Epithelial cell of esophagus (primary cell): Measurements from ENCODE around the gene RHCE.
A peak's percentile ranks its signal among the peaks of the same experiment; 100 is the strongest.

Experiments used
- DNase-seq: peaks from one replicate; pipeline ENCODE4 v3.0.0; 2010; ENCODE audit warnings: low read depth
- H3K4me3 ChIP-seq: 2 replicates; pipeline ENCODE4 v1.5.1; 2011; ENCODE audit warnings: mild to moderate bottlenecking, low read length, control low read depth
- TF ChIP-seq, protein P1 (sequence below): IDR thresholded peaks from 2 replicates; pipeline ENCODE4 v1.5.1; 2011; ENCODE audit warnings: low read depth, mild to moderate bottlenecking, low read length, control low read depth, inconsistent platforms; ENCODE audit not compliant: insufficient read depth; ENCODE audit errors: missing control alignments

Gene RHCE

DNA sequence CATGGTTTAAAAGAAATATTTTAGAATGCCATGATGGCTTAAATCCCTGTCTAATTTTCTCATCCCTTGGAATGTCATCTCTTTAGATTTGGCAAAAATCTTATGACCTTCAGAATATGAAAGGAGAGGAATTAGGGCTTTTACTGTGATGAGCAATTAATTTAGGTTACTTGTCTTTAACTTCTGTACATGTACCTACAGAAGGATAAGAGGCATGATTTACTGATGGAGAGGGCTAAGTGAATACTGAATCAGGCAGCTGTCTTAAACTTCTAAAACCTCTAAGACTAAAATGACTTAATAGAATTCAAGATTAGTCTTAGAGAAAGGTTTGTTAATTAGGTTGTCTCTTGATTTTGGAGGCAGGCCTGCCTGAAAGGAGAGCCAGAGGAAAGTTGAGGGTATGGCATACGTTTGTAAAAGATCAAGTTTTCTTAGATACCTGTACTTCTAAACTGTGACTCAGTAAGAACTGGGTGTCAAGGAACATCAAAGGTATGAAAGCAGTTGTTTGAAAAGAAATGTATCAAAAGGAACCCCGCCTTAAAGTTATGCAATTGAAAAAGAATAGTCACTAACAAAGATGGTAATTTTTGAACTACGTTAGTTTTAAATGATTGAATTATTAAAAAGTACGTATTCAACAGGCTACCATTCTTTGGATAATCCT, 22.5 kb upstream of the RHCE start:
- TF ChIP-seq, protein P1, sequence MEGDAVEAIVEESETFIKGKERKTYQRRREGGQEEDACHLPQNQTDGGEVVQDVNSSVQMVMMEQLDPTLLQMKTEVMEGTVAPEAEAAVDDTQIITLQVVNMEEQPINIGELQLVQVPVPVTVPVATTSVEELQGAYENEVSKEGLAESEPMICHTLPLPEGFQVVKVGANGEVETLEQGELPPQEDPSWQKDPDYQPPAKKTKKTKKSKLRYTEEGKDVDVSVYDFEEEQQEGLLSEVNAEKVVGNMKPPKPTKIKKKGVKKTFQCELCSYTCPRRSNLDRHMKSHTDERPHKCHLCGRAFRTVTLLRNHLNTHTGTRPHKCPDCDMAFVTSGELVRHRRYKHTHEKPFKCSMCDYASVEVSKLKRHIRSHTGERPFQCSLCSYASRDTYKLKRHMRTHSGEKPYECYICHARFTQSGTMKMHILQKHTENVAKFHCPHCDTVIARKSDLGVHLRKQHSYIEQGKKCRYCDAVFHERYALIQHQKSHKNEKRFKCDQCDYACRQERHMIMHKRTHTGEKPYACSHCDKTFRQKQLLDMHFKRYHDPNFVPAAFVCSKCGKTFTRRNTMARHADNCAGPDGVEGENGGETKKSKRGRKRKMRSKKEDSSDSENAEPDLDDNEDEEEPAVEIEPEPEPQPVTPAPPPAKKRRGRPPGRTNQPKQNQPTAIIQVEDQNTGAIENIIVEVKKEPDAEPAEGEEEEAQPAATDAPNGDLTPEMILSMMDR: no peak
- no peak overlapping the region for H3K4me3 ChIP-seq
- peak; percentile 68 for DNase-seq

DNA sequence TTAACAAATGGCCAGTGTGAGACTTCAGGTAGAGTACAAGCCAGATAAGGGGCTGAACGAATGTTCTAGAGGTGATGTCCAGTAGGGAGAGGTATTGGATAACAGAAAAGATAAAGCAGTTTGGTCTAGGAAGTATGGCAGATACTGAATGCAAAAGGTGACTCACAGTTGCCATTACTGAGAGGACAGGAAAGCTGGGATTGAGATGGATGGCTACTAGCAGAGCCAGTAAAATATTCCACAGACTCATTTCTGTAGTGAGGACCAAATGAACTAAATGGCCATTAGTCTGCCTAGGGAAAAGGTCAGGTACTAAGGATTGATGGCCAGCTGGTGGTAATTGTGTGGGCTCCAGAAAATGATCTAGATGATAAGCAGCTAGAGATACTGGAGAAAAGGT, 21.6 kb upstream of the RHCE start:
- DNase-seq: peak; percentile 41
- TF ChIP-seq, protein P1: no peak
- no peak overlapping the region for H3K4me3 ChIP-seq

DNA sequence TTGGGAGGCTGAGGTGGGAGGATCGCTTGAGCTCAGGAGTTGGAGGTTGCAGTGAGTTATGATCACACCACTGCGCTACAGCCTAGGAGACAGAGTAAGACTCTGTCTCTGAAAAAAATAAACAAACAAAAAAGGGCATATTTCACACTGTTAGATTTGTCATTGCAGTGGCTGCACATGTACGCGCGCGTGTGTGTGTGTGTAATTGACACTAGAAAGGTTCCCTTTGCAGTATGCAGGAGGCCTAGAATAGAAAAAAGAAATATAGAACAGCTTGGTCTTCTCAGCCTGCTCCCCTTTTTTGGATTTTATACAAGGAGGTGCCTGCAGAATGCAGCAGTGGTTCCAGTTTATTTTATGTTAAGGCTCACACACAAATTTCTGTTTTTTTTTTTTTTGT, 18.7 kb upstream of the RHCE start:
- TF ChIP-seq, protein P1: no peak
- no peak for DNase-seq

DNA sequence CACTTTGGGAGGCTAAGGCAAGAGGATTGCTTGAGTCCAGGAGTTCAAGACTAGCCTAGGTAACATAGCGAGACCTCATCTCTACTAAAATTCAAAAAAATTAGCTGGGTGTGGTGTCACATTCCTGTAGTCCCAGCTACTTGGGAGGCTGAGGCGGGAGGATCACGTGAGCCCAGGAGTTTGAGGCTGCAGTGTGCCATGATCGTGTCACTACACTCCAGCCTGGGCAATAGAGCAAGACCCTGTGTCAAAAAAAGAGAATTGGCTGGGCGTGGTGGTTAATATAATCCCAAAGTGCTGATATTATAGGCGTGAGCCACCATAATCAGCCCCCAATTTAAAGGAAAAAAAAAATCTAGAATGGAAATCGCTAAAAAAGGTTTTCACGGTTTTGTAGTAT, 17.0 kb upstream of the RHCE start:
- H3K4me3 ChIP-seq: no peak overlapping the region
- TF ChIP-seq, protein P1: no peak
- no peak for DNase-seq

More for the DNA sequence above, 18.7 kb upstream of the RHCE start:
- no peak overlapping the region for H3K4me3 ChIP-seq

DNA sequence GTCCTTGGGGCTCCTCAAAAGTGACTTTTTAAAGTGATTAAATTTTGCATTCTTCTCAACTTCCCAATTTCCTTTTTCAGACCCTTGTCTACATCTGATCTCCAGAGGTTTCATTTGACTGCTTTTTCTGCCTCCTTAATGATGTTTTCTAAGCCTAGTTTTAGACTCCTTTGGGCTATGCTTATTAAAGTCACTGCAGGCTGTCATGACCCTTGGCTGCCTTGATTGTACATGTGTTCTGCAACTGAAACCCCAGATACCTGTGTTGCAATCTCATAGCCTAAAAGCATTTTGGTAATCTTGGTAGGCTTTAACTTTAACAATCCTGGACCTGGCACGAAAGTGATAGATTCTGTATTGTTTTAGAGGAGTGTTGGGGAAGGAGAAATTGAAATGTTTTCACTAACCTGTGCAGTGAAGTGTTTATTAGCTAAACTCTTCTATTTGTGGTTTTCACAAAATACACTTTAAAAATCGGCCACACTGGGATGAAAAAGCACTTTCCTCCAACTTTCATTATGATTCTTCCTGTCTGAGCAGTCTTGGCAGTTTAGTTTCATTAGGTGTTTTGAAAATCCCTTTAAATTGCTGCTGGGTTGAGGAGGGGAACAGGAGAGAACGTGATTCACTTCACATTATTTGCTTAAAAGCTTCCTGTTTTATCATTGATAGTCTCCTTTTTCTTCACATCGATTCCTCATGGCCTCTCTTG, 14.9 kb upstream of the RHCE start:
- TF ChIP-seq, protein P1: no peak
- peak; percentile 27 for DNase-seq
- H3K4me3 ChIP-seq: no peak overlapping the region

DNA sequence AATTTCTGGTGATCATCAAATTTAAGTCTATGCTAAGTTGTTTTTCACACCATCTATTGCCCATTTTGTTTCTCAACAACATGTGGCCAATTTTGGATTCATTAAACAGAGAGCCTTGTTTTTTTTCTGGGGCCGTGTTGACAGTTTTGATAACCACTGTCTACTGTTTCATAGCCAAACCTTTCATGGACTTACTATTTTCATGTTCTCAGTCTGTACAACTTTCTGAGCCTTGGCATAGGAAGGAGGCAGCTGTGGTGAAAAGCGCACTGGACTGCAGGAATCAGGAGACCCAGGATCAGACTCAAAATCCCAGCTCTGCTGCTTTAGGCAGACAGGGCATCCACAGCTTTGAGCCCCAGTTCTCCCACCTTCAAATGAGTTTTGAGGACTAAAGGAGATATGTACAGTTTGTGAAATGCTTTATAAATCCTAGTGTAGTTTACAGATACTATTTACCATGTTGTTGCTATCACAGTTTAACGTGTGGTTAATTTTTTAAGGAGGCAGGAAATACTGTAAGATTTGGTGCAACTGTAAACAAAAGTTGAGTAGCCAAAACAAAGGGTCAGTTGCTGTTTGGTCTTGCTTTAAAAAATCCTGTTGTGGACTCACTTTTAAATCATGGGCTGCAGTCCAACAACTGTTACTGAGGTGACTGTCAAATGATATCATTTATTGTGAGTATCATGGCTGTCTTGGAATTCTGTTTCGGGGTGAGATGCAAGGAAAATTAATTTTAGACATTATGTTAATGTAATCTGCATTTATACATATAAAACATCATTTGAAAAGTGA, 13.0 kb upstream of the RHCE start:
- TF ChIP-seq, protein P1: no peak
- no peak overlapping the region for H3K4me3 ChIP-seq
- no peak for DNase-seq
